LHCN-M2 (cell line): Measurements from ENCODE around the gene MAP3K21. TPM values are rescaled to one million over a fixed set of nuclear protein-coding genes. Genes with fewer than 3 reads are reported as not detected.

Source experiments
- DNase-seq: peaks from one replicate; pipeline ENCODE4 v3.0.0-alpha.2; 2012; ENCODE audit warnings: low read depth
- total RNA-seq: library from RNA; depleted of rRNA; stranded (reverse); fragments of >200 nt; gene quantifications from 2 replicates; pipeline ENCODE4 v1.2.3, GENCODE V29; 2014

MAP3K21 gene
- total RNA-seq, 1 experiment from 2014 or later = not detected

GRCh38 chr1:233326319-233326718 is 1.2 kb upstream of the MAP3K21 start:
- no peak for DNase-seq

- no peak for DNase-seq
Measured at GRCh38 chr1:233326811-233327650, 493 bp upstream of the MAP3K21 start.

GRCh38 chr1:233328142-233328921 is 808 bp downstream of the MAP3K21 start:
- DNase-seq = no peak

- DNase-seq = no peak
Measured at GRCh38 chr1:233331676-233332519, 4.4 kb downstream of the MAP3K21 start.

- DNase-seq = no peak
Measured at GRCh38 chr1:233333086-233333485, 5.6 kb downstream of the MAP3K21 start.

GRCh38 chr1:233334092-233334491 is 6.6 kb downstream of the MAP3K21 start:
- DNase-seq = no peak

- DNase-seq = no peak
Measured at GRCh38 chr1:233336554-233337456, 9.3 kb downstream of the MAP3K21 start.

- DNase-seq = no peak
Measured at GRCh38 chr1:233337505-233337904, 10.0 kb downstream of the MAP3K21 start.

GRCh38 chr1:233338102-233338501 is 10.6 kb downstream of the MAP3K21 start:
- no peak for DNase-seq

- DNase-seq = no peak
Measured at GRCh38 chr1:233340031-233340555, 12.6 kb downstream of the MAP3K21 start.

- DNase-seq = no peak
Measured at GRCh38 chr1:233340966-233341516, 13.5 kb downstream of the MAP3K21 start.

- no peak for DNase-seq
Measured at GRCh38 chr1:233342086-233342485, 14.6 kb downstream of the MAP3K21 start.

GRCh38 chr1:233343262-233343661 is 15.7 kb downstream of the MAP3K21 start:
- DNase-seq = no peak

- DNase-seq = no peak
Measured at GRCh38 chr1:233347338-233347737, 19.8 kb downstream of the MAP3K21 start.

- no peak for DNase-seq
Measured at GRCh38 chr1:233349137-233349536, 21.6 kb downstream of the MAP3K21 start.

- DNase-seq = no peak
Measured at GRCh38 chr1:233354983-233355382, 27.5 kb downstream of the MAP3K21 start.

- no peak for DNase-seq
Measured at GRCh38 chr1:233355841-233356704, 28.5 kb downstream of the MAP3K21 start.

- DNase-seq = no peak
Measured at GRCh38 chr1:233356705-233356987, 29.1 kb downstream of the MAP3K21 start.

- no peak for DNase-seq
Measured at GRCh38 chr1:233357595-233358397, 30.3 kb downstream of the MAP3K21 start.
